ENCODE data around the gene PCDH15. TPM values are rescaled to one million over a fixed set of nuclear protein-coding genes. Genes with fewer than 3 reads are reported as not detected.

PCDH15 gene
- total RNA-seq, 1 experiment from 2014 or later = 0.12 TPM

- DNase-seq (ENCODE audit: low spot score) = no peak
Observed at GRCh38 chr10:54708021-54708420, 93.0 kb downstream of the PCDH15 start.

GRCh38 chr10:54702583-54703485 lies 98.2 kb downstream of the PCDH15 start:
- peak; percentile 22 for DNase-seq (ENCODE audit: low spot score)

- DNase-seq (ENCODE audit: low spot score) = no peak
Observed at GRCh38 chr10:54691331-54691730, 109.7 kb downstream of the PCDH15 start.

- no peak for DNase-seq (ENCODE audit: low spot score)
Observed at GRCh38 chr10:54682554-54682953, 118.5 kb downstream of the PCDH15 start.

- no peak for DNase-seq (ENCODE audit: low spot score)
Observed at GRCh38 chr10:54681136-54681535, 119.9 kb downstream of the PCDH15 start.

- DNase-seq (ENCODE audit: low spot score) = no peak
Observed at GRCh38 chr10:54667136-54667535, 133.9 kb downstream of the PCDH15 start.

GRCh38 chr10:54666192-54666591 lies 134.8 kb downstream of the PCDH15 start:
- DNase-seq (ENCODE audit: low spot score) = no peak

GRCh38 chr10:54665095-54665494 lies 135.9 kb downstream of the PCDH15 start:
- no peak for DNase-seq (ENCODE audit: low spot score)

DNA sequence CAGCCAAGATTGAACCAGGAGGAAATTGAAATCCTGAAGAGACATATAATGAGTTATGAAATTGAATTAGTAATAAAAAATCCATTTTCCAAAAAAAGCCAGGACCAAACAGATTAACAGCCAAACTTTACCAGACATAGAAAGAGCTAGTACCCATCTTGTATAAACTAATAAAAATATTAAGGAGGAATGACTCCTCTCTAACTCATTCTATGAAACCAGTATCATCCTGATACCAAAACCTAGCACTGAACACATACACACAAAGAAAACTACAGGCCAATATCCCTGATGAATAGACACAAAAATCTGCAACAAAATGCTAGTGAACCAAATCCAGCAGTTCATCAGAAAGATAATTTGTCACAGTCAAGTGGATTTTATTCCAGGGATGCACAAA lies 140.6 kb downstream of the PCDH15 start:
- no peak for DNase-seq (ENCODE audit: low spot score)

GRCh38 chr10:54656643-54657042 lies 144.4 kb downstream of the PCDH15 start:
- DNase-seq (ENCODE audit: low spot score) = no peak

DNA sequence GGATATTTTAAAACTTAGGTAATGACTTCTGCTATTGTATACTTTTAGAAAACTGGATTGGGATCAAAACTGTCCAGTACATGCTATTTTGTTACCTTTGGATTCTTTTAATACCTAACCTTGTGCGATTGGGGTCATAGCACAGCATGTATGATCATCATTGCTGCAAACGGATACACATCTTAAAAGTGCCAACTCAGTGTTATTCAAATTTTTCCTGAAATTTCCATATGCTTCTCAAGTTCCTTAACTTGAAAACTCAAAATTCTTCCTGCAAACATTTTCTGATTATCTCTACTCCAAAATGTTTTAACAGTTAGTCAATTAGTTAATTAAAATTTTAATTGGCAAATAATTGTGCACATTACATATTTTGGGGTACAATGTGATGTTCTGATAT lies 147.5 kb downstream of the PCDH15 start:
- DNase-seq (ENCODE audit: low spot score) = no peak

GRCh38 chr10:54650547-54650946 lies 150.5 kb downstream of the PCDH15 start:
- DNase-seq (ENCODE audit: low spot score) = no peak

- no peak for DNase-seq (ENCODE audit: low spot score)
Observed at GRCh38 chr10:54622017-54622416, 179.0 kb downstream of the PCDH15 start.

- DNase-seq (ENCODE audit: low spot score) = no peak
Observed at GRCh38 chr10:54620352-54620751, 180.7 kb downstream of the PCDH15 start.

DNA sequence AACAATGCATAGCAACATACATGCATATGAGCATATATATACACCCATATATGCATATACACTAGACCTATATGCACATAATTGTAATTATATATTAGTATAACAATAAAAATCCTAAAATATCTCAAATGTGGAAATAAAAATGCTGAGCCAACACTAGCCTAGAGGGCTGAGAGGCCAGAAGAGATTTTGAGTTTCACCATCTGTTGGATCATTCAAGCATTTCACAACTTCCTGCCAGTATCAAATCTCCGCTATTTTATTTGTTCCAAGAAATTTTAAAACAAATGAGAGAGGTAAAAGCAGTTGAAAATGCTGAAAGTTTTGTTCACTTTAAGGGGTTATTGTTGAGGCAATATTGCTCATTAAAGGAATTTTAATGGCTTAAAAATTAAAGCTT lies 187.0 kb downstream of the PCDH15 start:
- no peak for DNase-seq (ENCODE audit: low spot score)

GRCh38 chr10:54613162-54613561 lies 187.9 kb downstream of the PCDH15 start:
- DNase-seq (ENCODE audit: low spot score) = no peak

GRCh38 chr10:54609423-54609822 lies 191.6 kb downstream of the PCDH15 start:
- no peak for DNase-seq (ENCODE audit: low spot score)

- no peak for DNase-seq (ENCODE audit: low spot score)
Observed at GRCh38 chr10:54607983-54608382, 193.0 kb downstream of the PCDH15 start.

GRCh38 chr10:54594289-54594688 lies 206.7 kb downstream of the PCDH15 start:
- DNase-seq (ENCODE audit: low spot score) = no peak

DNA sequence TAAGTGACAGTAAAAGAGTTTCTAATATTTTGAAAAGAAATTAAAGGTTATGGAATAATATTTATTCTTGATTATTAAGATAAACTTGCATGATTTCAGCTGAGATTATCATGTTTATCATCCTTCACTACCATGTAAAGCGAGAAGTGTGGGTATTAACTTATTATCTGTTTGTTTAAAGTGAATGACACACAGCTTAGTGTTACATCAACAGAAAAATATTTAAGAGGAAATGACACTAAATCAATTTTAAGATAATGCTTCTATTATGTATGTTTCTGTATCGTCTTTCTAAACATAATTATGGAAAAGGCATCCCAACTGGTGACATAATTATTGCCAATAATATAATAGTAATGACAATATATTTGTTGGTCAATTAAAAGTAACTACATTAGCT lies 213.1 kb downstream of the PCDH15 start:
- DNase-seq (ENCODE audit: low spot score) = no peak

- no peak for DNase-seq (ENCODE audit: low spot score)
Observed at GRCh38 chr10:54585572-54585971, 215.5 kb downstream of the PCDH15 start.

DNA sequence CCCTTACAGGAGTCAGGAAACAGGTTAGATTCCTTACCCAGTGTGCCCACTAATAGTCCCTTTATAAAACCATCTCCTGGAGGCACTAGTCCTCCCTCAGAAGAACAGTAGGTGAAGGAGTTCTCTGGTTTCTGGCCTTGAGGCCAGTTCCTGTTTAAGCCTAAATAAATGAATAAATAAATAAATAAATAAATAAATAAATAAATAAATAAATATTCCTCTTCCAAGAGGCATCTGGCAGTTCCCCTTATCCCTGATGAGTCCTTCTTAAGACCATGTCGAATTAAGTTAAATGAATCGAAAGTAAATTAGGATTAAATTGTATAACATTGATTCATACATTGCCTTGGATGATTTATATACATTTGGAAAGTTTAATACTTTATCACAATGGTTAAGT lies 223.3 kb downstream of the PCDH15 start:
- no peak for DNase-seq (ENCODE audit: low spot score)

GRCh38 chr10:54576541-54576940 lies 224.5 kb downstream of the PCDH15 start:
- no peak for DNase-seq (ENCODE audit: low spot score)

GRCh38 chr10:54559498-54559897 lies 241.5 kb downstream of the PCDH15 start:
- DNase-seq (ENCODE audit: low spot score) = peak; percentile 13
